ENCODE data around the gene CNOT11. TPM values are rescaled to one million over a fixed set of nuclear protein-coding genes. Genes with fewer than 3 reads are reported as not detected.
"Not testable (repeated sequence)": the region's sequence is repeated elsewhere in the genome, so short reads cannot be mapped to it uniquely, and the experiment has no call there.

CNOT11 gene
- total RNA-seq, 2 donors from 2014 or later: 41.0 to 41.4 TPM

DNA sequence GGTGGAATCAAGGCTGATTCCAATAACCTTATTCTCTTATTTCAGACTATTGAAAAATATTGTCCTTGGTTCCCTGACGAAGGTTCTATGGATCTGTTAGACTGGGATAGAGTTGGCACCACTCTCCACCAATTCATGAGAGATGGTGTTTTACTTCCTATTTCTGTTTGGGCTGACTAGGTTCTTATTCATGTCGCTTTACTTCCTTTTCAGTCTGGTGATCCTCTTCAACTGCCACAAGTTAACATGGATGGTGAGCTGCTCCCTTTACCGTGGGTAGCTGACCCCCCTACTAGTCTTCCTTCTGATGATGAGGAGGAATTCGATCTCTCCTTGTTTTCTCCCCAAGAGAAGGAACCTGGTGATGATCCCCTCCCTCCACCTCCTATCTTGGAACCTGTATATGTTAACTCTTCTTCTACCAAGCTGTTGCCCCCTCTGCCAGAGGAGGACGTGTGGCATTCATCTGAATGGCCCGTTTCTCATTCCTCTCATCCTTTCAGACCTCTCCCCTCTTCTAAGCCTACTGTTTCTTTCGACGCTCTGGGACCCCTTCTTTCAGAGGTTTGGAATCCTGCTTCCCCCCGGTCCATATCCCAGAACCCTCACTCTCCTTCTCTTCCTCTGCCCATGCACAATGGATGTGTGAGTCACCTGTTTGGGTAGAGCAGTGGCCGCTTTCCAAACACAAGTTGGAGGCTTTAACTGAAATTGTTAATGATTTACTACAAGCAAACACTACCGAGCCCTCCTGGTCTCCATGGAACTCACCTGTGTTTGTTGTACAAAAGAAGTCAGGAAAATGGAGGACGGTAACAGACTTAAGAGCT is 13.5 kb upstream of the CNOT11 start:
- 41% methylated on average over 12 of the region's 12 CpGs for WGBS
- Histone ChIP-seq H3K27me3 (replicated peaks; ENCODE audit: insufficient read depth) (no peaks in the 10 kb centered on the region), H3K27ac (peak overlapping the region; percentile 83 to 87), H3K4me1 (replicated peaks) (peaks cover 19% of the 10 kb centered on the region), H3K36me3 (no peaks in the 10 kb centered on the region), H3K9me3 (no peaks in the 10 kb centered on the region), H3K4me3 (no peak overlapping the region)
- DNase-seq (ENCODE audit: low spot score): peak; percentile 88
- TF ChIP-seq, protein P1, sequence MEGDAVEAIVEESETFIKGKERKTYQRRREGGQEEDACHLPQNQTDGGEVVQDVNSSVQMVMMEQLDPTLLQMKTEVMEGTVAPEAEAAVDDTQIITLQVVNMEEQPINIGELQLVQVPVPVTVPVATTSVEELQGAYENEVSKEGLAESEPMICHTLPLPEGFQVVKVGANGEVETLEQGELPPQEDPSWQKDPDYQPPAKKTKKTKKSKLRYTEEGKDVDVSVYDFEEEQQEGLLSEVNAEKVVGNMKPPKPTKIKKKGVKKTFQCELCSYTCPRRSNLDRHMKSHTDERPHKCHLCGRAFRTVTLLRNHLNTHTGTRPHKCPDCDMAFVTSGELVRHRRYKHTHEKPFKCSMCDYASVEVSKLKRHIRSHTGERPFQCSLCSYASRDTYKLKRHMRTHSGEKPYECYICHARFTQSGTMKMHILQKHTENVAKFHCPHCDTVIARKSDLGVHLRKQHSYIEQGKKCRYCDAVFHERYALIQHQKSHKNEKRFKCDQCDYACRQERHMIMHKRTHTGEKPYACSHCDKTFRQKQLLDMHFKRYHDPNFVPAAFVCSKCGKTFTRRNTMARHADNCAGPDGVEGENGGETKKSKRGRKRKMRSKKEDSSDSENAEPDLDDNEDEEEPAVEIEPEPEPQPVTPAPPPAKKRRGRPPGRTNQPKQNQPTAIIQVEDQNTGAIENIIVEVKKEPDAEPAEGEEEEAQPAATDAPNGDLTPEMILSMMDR (IDR thresholded peaks at IDR 0.05): peak in 1 of 4 experiments; percentile 5
- TF ChIP-seq POLR2A (IDR thresholded peaks at IDR 0.05) (no peak), POLR2AphosphoS5 (IDR thresholded peaks at IDR 0.05) (peak; percentile 76)
- intact Hi-C loops (cut with DNase I): no loop called here

DNA sequence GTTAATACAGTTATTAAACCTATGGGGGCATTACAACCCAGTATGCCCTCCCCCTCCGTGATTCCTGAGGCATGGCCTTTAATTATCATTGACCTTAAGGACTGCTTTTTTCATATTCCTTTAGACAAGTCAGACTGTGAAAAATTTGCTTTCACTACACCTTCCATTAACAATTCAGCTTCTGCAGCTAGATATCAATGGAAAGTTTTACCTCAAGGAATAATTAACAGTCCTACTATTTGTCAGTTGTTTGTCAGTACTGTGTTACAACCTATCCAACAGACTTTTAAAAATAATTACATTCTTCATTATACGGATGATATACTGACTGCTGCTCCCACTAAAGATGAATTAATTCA is 12.9 kb upstream of the CNOT11 start:
- Histone ChIP-seq H3K4me1 (replicated peaks) (peaks cover 19% of the 10 kb centered on the region), H3K27ac (peak overlapping the region; percentile 83 to 87)
- DNase-seq (ENCODE audit: low spot score); H3K4me3 ChIP-seq; intact Hi-C loops (cut with DNase I); H3K9me3 ChIP-seq; H3K27me3 ChIP-seq (replicated peaks; ENCODE audit: insufficient read depth); H3K36me3 ChIP-seq: not testable (repeated sequence)
- 48% methylated on average over 2 of the region's 2 CpGs for WGBS

GRCh38 chr2:101240694-101241093 is 12.0 kb upstream of the CNOT11 start:
- intact Hi-C loops (cut with DNase I): not testable (repeated sequence)

GRCh38 chr2:101241158-101241557 is 11.5 kb upstream of the CNOT11 start:
- WGBS: 57% methylated on average over 5 of the region's 5 CpGs
- no peaks in the 10 kb centered on the region for H3K36me3 ChIP-seq
- DNase-seq (ENCODE audit: low spot score): no peak
- H3K27ac ChIP-seq: peak overlapping the region; percentile 83 to 87
- intact Hi-C loops (cut with DNase I): no loop called here
- H3K9me3 ChIP-seq: no peaks in the 10 kb centered on the region
- TF ChIP-seq, protein P1 (IDR thresholded peaks at IDR 0.05): no peak
- TF ChIP-seq POLR2AphosphoS5 (IDR thresholded peaks at IDR 0.05) (no peak), POLR2A (IDR thresholded peaks at IDR 0.05) (no peak)
- no peak overlapping the region for H3K4me3 ChIP-seq
- H3K4me1 ChIP-seq (replicated peaks): peaks cover 19% of the 10 kb centered on the region
- no peaks in the 10 kb centered on the region for H3K27me3 ChIP-seq (replicated peaks; ENCODE audit: insufficient read depth)

More at GRCh38 chr2:101240694-101241093, 12.0 kb upstream of the CNOT11 start:
- not testable (repeated sequence) for H3K4me3 ChIP-seq; H3K9me3 ChIP-seq; DNase-seq (ENCODE audit: low spot score); H3K27me3 ChIP-seq (replicated peaks; ENCODE audit: insufficient read depth); H3K36me3 ChIP-seq
- TF ChIP-seq, protein P1 (IDR thresholded peaks at IDR 0.05): peak in 3 of 4 experiments; percentile 48 to 67 (median 65)
- 19% methylated on average over 2 of the region's 2 CpGs for WGBS
- peaks cover 19% of the 10 kb centered on the region for H3K4me1 ChIP-seq (replicated peaks)
- H3K27ac ChIP-seq: peak overlapping the region; percentile 83 to 87

GRCh38 chr2:101244373-101244772 is 8.3 kb upstream of the CNOT11 start:
- peak; percentile 54 for TF ChIP-seq POLR2AphosphoS5 (IDR thresholded peaks at IDR 0.05)
- peak; percentile 53 for DNase-seq (ENCODE audit: low spot score)
- intact Hi-C loops (cut with DNase I); H3K36me3 ChIP-seq; H3K9me3 ChIP-seq; H3K27me3 ChIP-seq (replicated peaks; ENCODE audit: insufficient read depth); H3K4me3 ChIP-seq; H3K4me1 ChIP-seq (replicated peaks): not testable (repeated sequence)
- peak overlapping the region; percentile 55 to 72 for H3K27ac ChIP-seq
- 63% methylated on average over 4 of the region's 4 CpGs for WGBS

- DNase-seq (ENCODE audit: low spot score); H3K4me1 ChIP-seq (replicated peaks); H3K4me3 ChIP-seq; intact Hi-C loops (cut with DNase I); H3K36me3 ChIP-seq; H3K9me3 ChIP-seq; H3K27me3 ChIP-seq (replicated peaks; ENCODE audit: insufficient read depth): not testable (repeated sequence)
- H3K27ac ChIP-seq: peak overlapping the region; percentile 55 to 72
- WGBS: 68% methylated on average over 12 of the region's 12 CpGs
Observed at GRCh38 chr2:101244899-101245298, 7.8 kb upstream of the CNOT11 start.

- WGBS: 93% methylated on average over 5 of the region's 5 CpGs
Observed at GRCh38 chr2:101245468-101245867, 7.2 kb upstream of the CNOT11 start.

GRCh38 chr2:101248756-101249155 is 3.9 kb upstream of the CNOT11 start:
- H3K4me3 ChIP-seq; intact Hi-C loops (cut with DNase I); H3K4me1 ChIP-seq (replicated peaks); H3K27ac ChIP-seq; H3K27me3 ChIP-seq (replicated peaks; ENCODE audit: insufficient read depth); H3K36me3 ChIP-seq; DNase-seq (ENCODE audit: low spot score); H3K9me3 ChIP-seq: not testable (repeated sequence)
- 78% methylated on average over 5 of the region's 5 CpGs for WGBS

More at GRCh38 chr2:101245468-101245867, 7.2 kb upstream of the CNOT11 start:
- H3K4me1 ChIP-seq (replicated peaks); intact Hi-C loops (cut with DNase I); H3K36me3 ChIP-seq; H3K9me3 ChIP-seq; H3K4me3 ChIP-seq; DNase-seq (ENCODE audit: low spot score); H3K27me3 ChIP-seq (replicated peaks; ENCODE audit: insufficient read depth): not testable (repeated sequence)
- H3K27ac ChIP-seq: peak overlapping the region; percentile 55 to 72
